Chondrocyte (in vitro differentiated cells): ENCODE measurements around the gene SGMS1. TPM values are rescaled to one million over a fixed set of nuclear protein-coding genes. Genes with fewer than 3 reads are reported as not detected.

Experiments used
- DNase-seq: peaks from one replicate; pipeline ENCODE4 v3.0.0; 2021; ENCODE audit warnings: mixed read lengths, low spot score
- H3K27ac Mint-ChIP-seq: one replicate; pipeline ENCODE4 v1.8.0; 2021; ENCODE audit warnings: mild to moderate bottlenecking, moderate library complexity, mixed read lengths; ENCODE audit not compliant: unreplicated experiment
- H3K27me3 Mint-ChIP-seq: 2 replicates; pipeline ENCODE4 v1.8.0; 2021; ENCODE audit warnings: low read depth, mixed read lengths
- H3K36me3 Mint-ChIP-seq: 2 replicates; pipeline ENCODE4 v1.8.0; 2021; ENCODE audit warnings: low read depth, mixed read lengths
- H3K4me1 Mint-ChIP-seq: 2 replicates; pipeline ENCODE4 v1.8.0; 2021; ENCODE audit warnings: low read depth, mild to moderate bottlenecking, mixed read lengths
- H3K4me3 Mint-ChIP-seq: one replicate; pipeline ENCODE4 v1.8.0; 2021; ENCODE audit warnings: mild to moderate bottlenecking, moderate library complexity, mixed read lengths; ENCODE audit not compliant: unreplicated experiment
- H3K9me3 Mint-ChIP-seq: 2 replicates; pipeline ENCODE4 v1.8.0; 2021; ENCODE audit warnings: low read depth, mixed read lengths
- total RNA-seq: library from RNA; stranded (reverse); gene quantifications from 3 replicates; pipeline ENCODE4 v1.2.1, GENCODE V29; 2021
- TF ChIP-seq, protein P1 (sequence below): fragments of 200-600 bp; sonication (generic); IDR thresholded peaks from 2 replicates; pipeline ENCODE4 v1.5.0; 2021; ENCODE audit warnings: antibody characterized with exemption, mild to moderate bottlenecking, moderate library complexity

Gene SGMS1
- total RNA-seq, 1 donor from 2014 or later: 27.1 TPM

DNA sequence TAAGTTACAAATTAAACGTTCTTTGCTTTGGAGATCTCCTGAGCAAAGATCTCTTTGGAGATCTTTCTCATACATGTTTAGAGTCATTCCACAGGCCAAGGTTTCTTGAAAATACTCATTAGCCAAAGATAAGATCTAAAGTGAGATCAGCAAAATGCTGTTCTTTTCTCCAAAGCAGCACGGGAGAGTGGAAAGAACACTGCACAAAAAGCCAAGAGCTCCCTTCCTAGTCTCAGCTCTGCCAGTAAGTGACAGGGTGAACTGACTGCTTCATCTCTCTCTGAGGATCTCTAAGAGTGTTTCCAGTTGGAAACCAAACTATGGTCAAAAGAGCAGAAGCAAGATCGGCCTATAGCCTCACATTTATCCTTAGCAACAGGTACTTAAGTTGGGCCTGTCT is 204.0 kb downstream of the SGMS1 start:
- H3K4me3 Mint-ChIP-seq: no peak overlapping the region
- TF ChIP-seq, protein P1, sequence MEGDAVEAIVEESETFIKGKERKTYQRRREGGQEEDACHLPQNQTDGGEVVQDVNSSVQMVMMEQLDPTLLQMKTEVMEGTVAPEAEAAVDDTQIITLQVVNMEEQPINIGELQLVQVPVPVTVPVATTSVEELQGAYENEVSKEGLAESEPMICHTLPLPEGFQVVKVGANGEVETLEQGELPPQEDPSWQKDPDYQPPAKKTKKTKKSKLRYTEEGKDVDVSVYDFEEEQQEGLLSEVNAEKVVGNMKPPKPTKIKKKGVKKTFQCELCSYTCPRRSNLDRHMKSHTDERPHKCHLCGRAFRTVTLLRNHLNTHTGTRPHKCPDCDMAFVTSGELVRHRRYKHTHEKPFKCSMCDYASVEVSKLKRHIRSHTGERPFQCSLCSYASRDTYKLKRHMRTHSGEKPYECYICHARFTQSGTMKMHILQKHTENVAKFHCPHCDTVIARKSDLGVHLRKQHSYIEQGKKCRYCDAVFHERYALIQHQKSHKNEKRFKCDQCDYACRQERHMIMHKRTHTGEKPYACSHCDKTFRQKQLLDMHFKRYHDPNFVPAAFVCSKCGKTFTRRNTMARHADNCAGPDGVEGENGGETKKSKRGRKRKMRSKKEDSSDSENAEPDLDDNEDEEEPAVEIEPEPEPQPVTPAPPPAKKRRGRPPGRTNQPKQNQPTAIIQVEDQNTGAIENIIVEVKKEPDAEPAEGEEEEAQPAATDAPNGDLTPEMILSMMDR: no peak
- no peaks in the 10 kb centered on the region for H3K27me3 Mint-ChIP-seq
- H3K9me3 Mint-ChIP-seq: no peaks in the 10 kb centered on the region
- no peaks in the 10 kb centered on the region for H3K36me3 Mint-ChIP-seq
- peaks cover 27% of the 10 kb centered on the region for H3K4me1 Mint-ChIP-seq
- no peak overlapping the region for H3K27ac Mint-ChIP-seq
- DNase-seq: no peak

DNA sequence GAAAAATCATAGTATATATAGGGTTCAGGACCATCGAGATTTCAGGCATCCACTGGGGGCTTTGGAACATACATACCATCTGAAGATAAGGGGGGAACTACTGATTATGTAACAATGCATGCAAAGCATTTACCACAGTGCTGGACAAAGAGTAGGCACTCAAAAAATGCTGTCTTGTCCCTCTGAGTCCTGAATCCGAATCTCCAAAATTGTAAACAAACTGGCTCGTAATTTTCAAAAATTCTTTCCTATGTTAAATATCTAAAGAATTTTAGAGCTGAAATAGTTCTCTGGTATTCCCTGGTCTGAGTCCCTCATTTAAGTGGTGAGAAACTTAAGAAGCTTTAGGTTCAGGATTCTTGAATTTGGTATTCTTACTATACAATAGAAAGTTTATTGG is 204.7 kb downstream of the SGMS1 start:
- no peaks in the 10 kb centered on the region for H3K27me3 Mint-ChIP-seq
- TF ChIP-seq, protein P1: no peak
- H3K36me3 Mint-ChIP-seq: no peaks in the 10 kb centered on the region
- peak overlapping the region; percentile 89 for H3K27ac Mint-ChIP-seq
- H3K4me3 Mint-ChIP-seq: no peak overlapping the region
- DNase-seq: no peak
- no peaks in the 10 kb centered on the region for H3K9me3 Mint-ChIP-seq
- H3K4me1 Mint-ChIP-seq: peaks cover 27% of the 10 kb centered on the region

DNA sequence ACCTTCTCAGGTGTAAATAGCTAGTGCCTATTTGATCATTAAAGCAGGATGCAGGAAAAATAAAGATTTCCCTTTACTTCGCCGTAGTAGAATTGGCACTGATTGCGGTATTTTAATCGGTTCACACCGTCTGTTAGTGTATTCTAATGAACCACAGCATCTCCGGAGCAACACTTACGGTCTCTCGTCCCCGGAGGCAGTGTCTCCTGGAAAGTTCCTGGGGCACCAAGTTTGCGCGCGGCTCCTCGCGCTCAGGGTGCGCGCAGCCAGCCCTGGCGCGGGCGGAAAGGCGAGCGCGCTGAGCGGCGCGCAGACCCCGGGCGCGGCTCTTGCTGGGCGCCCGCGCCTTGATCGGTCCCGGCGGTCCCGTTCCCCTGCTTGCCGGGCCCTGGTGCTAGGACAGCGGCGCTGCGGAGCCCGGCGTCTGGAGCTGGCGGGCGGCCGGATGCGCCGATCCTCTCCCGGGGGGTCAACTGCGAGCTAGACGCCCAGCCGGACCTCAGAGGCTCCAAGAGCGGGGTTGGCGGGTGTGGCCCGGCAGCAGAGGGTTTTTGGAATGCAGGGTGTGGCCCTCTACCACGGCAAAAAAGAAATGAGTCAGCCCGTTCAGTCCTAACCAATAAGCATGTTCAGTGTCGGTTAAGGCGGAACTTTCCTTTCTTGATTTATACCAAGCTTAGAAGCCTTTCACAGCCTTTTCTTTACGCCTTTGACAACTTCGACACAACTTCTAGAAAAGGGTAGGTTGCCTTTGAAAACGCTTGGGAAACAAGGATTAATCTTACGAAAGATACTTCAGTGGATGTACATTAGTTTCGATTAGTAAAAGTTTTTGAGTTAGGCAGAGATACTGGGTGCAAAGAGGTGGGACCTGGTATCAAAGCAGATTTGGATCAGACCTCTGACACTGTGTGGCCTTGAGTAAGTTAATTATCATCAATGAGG is 205.6 kb downstream of the SGMS1 start:
- DNase-seq: peak; percentile 94
- peak overlapping the region; percentile 89 for H3K27ac Mint-ChIP-seq

DNA sequence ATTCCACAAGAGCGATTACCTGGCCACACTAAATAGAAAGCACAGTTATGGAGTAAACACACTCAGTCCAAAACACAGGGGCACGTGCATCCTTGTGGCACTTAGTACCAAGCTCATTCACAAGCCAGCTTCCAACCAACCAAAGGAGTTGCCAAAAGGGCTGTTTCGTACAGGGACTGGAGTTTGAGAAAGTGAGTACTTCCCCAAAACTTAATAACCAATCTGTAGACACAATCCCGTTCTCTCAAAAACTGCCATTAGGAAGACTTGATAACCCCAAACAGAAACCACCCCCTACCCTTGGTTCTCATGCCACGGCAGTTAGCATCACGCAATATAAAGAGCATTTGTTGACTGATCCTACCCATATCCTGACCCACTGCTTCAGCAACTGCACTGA is 206.3 kb downstream of the SGMS1 start:
- no peak for DNase-seq
- H3K36me3 Mint-ChIP-seq: no peaks in the 10 kb centered on the region
- no peaks in the 10 kb centered on the region for H3K27me3 Mint-ChIP-seq
- H3K27ac Mint-ChIP-seq: peak overlapping the region; percentile 74
- H3K4me1 Mint-ChIP-seq: peaks cover 27% of the 10 kb centered on the region
- no peaks in the 10 kb centered on the region for H3K9me3 Mint-ChIP-seq
- TF ChIP-seq, protein P1: no peak
- peak overlapping the region; percentile 81 for H3K4me3 Mint-ChIP-seq

More for the DNA sequence above, 205.6 kb downstream of the SGMS1 start:
- H3K36me3 Mint-ChIP-seq: no peaks in the 10 kb centered on the region
- no peaks in the 10 kb centered on the region for H3K9me3 Mint-ChIP-seq
- TF ChIP-seq, protein P1: peak; percentile 54
- H3K4me1 Mint-ChIP-seq: peaks cover 27% of the 10 kb centered on the region
- H3K4me3 Mint-ChIP-seq: peak overlapping the region; percentile 81
- H3K27me3 Mint-ChIP-seq: no peaks in the 10 kb centered on the region

DNA sequence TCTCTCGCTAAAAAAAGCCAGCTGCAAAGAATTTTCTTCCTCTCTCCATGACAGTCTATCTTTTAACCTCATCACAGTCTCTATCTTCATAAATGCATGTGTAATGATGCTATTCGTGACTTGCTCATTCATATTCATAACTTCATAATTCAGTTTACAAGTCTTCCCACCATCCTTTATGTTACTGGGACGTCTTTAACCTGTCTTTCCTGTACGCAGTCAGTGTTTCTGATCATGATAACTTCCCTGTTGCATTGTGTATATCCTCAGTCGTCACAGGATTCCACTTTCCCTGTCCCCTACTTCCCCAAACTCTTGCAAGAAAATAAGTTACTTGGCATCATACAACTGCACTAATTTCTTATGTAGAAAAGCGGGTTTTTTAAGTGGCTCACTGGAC is 206.9 kb downstream of the SGMS1 start:
- DNase-seq: no peak
- Mint-ChIP-seq H3K4me1 (peaks cover 31% of the 10 kb centered on the region), H3K9me3 (no peaks in the 10 kb centered on the region), H3K36me3 (no peaks in the 10 kb centered on the region), H3K27me3 (no peaks in the 10 kb centered on the region), H3K4me3 (peak overlapping the region; percentile 31), H3K27ac (no peak overlapping the region)
- TF ChIP-seq, protein P1: no peak
